ENCODE measurements around the gene DSG2. TPM values are rescaled to one million over a fixed set of nuclear protein-coding genes. Genes with fewer than 3 reads are reported as not detected.

DSG2 gene
- total and polyA plus RNA-seq, 2 of the 4 experiments (the other 2 are of a cell fraction) = 1.8 to 2.3 TPM

Other genes with a start within 250 kb of the DSG2 start
- not detected in 2 replicates for gene DSG1, start 180.0 kb upstream of the DSG2 start, total RNA-seq (2012; rRNA removed)
- gene DSG1, start 180.0 kb upstream of the DSG2 start, polyA plus RNA-seq (2012; rRNA removed) = not detected in 2 replicates
- gene DSG4, start 121.4 kb upstream of the DSG2 start, total RNA-seq (2012; rRNA removed) = not detected in 2 replicates
- not detected in 2 replicates for gene DSG4, start 121.4 kb upstream of the DSG2 start, polyA plus RNA-seq (2012; rRNA removed)
- gene DSG3, start 50.4 kb upstream of the DSG2 start, total RNA-seq (2012; rRNA removed) = not detected in 2 replicates
- not detected in 2 replicates for gene DSG3, start 50.4 kb upstream of the DSG2 start, polyA plus RNA-seq (2012; rRNA removed)
- not detected in 2 replicates for gene TTR, start 93.7 kb downstream of the DSG2 start, total RNA-seq (2012; rRNA removed)
- gene TTR, start 93.7 kb downstream of the DSG2 start, polyA plus RNA-seq (2012; rRNA removed) = not detected in 2 replicates
- gene B4GALT6, start 186.4 kb downstream of the DSG2 start, total RNA-seq (2012; rRNA removed) = 0.83 and 3.9 TPM in 2 replicates
- gene B4GALT6, start 186.4 kb downstream of the DSG2 start, polyA plus RNA-seq (2012; rRNA removed) = 0.52 and 1.1 TPM in 2 replicates

Measured in IMR-90 (cell line).